ENCODE results near the gene NFIA.

The NFIA gene

DNA sequence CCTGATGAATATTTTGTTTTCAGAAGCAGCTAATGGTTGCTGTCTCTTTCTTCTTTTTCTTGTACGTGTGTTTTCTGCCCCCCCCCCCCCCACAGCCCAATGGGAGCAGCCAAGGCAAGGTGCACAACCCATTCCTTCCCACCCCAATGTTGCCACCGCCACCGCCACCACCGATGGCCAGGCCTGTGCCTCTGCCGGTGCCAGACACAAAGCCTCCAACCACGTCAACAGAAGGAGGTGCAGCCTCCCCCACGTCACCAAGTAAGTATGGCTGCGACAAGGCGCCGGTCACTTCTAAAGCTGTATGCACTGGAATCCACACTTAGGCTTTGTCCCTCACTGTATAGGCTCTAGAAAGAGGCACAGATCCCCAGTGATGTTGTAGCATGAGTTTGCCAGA, 324.1 kb downstream of the NFIA start:
- no peak for TF ChIP-seq SPI1 (IDR thresholded peaks at IDR 0.05; ENCODE audit: low read depth, low read length)
- no peak for TF ChIP-seq POU2F2 (IDR thresholded peaks at IDR 0.05; ENCODE audit: low read depth, low read length)
- no peak for TF ChIP-seq POLR2AphosphoS5 (IDR thresholded peaks at IDR 0.05; ENCODE audit: low read depth, low read length)
- TF ChIP-seq POLR2A (IDR thresholded peaks at IDR 0.05; ENCODE audit: low read depth, low read length), result no peak
- no peak for TF ChIP-seq TAF1 (IDR thresholded peaks at IDR 0.05; ENCODE audit: low read depth, low read length)
- TF ChIP-seq PAX5 (IDR thresholded peaks at IDR 0.05; ENCODE audit: insufficient read depth, low read length, severe bottlenecking), result no peak
- FAIRE-seq (no peak), DNase-seq (ENCODE audit: insufficient read length, low spot score) (no peak)

DNA sequence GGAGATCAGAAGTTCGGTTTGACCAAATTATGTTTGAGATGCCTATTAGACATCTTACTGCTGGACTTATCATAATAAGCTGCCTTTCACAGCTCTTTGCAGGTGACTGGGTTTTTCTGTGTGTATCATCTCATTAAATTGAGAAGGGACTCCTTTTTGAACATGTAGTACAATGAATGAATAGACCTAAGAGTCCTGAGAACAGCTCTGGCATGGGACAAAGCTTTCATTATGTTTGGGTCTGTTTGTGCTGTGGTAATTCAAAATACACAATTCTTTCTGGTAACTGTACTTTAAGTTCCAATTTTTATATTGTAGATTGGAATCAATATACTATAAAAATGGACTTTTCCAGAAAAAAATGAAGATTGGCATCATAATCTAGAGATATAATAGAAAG, 330.2 kb downstream of the NFIA start:
- no peak for TF ChIP-seq POLR2A (IDR thresholded peaks at IDR 0.05; ENCODE audit: low read depth, low read length)
- TF ChIP-seq SPI1 (IDR thresholded peaks at IDR 0.05; ENCODE audit: low read depth, low read length), result no peak
- TF ChIP-seq POLR2AphosphoS5 (IDR thresholded peaks at IDR 0.05; ENCODE audit: low read depth, low read length), result no peak
- no peak for TF ChIP-seq POU2F2 (IDR thresholded peaks at IDR 0.05; ENCODE audit: low read depth, low read length)
- TF ChIP-seq TAF1 (IDR thresholded peaks at IDR 0.05; ENCODE audit: low read depth, low read length), result no peak
- TF ChIP-seq PAX5 (IDR thresholded peaks at IDR 0.05; ENCODE audit: insufficient read depth, low read length, severe bottlenecking), result no peak
- FAIRE-seq, result no peak

GRCh38 chr1:61419196-61419595, 336.8 kb downstream of the NFIA start:
- no peak for FAIRE-seq

More for the DNA sequence above, 330.2 kb downstream of the NFIA start:
- DNase-seq (ENCODE audit: insufficient read length, low spot score), result no peak

GRCh38 chr1:61419657-61420056, 337.3 kb downstream of the NFIA start:
- no peak for TF ChIP-seq SPI1 (IDR thresholded peaks at IDR 0.05; ENCODE audit: low read depth, low read length)
- TF ChIP-seq PAX5 (IDR thresholded peaks at IDR 0.05; ENCODE audit: insufficient read depth, low read length, severe bottlenecking), result no peak
- no peak for TF ChIP-seq POU2F2 (IDR thresholded peaks at IDR 0.05; ENCODE audit: low read depth, low read length)
- no peak for TF ChIP-seq TAF1 (IDR thresholded peaks at IDR 0.05; ENCODE audit: low read depth, low read length)
- TF ChIP-seq POLR2A (IDR thresholded peaks at IDR 0.05; ENCODE audit: low read depth, low read length), result no peak
- no peak for TF ChIP-seq POLR2AphosphoS5 (IDR thresholded peaks at IDR 0.05; ENCODE audit: low read depth, low read length)
- FAIRE-seq, result no peak
- no peak for DNase-seq (ENCODE audit: insufficient read length, low spot score)

More at GRCh38 chr1:61419196-61419595, 336.8 kb downstream of the NFIA start:
- TF ChIP-seq SPI1 (IDR thresholded peaks at IDR 0.05; ENCODE audit: low read depth, low read length), result no peak
- TF ChIP-seq TAF1 (IDR thresholded peaks at IDR 0.05; ENCODE audit: low read depth, low read length), result no peak
- no peak for TF ChIP-seq POLR2AphosphoS5 (IDR thresholded peaks at IDR 0.05; ENCODE audit: low read depth, low read length)
- no peak for TF ChIP-seq POLR2A (IDR thresholded peaks at IDR 0.05; ENCODE audit: low read depth, low read length)
- no peak for TF ChIP-seq POU2F2 (IDR thresholded peaks at IDR 0.05; ENCODE audit: low read depth, low read length)
- no peak for TF ChIP-seq PAX5 (IDR thresholded peaks at IDR 0.05; ENCODE audit: insufficient read depth, low read length, severe bottlenecking)
- no peak for DNase-seq (ENCODE audit: insufficient read length, low spot score)

DNA sequence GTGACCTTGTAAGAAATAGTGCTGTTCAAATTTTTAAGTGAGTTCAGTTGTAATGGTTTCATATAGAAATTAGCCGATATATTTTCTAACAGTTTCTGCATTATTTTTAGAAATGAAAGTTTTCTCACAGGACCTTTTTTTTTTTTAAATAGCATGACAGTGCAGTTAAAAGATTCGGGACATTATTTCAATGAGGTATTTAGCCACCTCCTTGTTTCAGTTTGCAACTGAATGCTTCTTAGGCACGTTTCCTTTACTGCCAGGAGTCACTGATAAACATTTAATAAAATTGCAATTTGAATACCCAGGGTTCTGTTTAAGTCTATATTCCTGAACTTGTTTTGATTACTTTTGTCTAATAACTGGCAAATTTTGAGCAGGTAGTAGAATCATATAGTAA, 337.9 kb downstream of the NFIA start:
- DNase-seq (ENCODE audit: insufficient read length, low spot score) (no peak), FAIRE-seq (no peak)
- TF ChIP-seq PAX5 (IDR thresholded peaks at IDR 0.05; ENCODE audit: insufficient read depth, low read length, severe bottlenecking), result no peak
- TF ChIP-seq TAF1 (IDR thresholded peaks at IDR 0.05; ENCODE audit: low read depth, low read length), result no peak
- TF ChIP-seq POU2F2 (IDR thresholded peaks at IDR 0.05; ENCODE audit: low read depth, low read length), result no peak
- TF ChIP-seq POLR2A (IDR thresholded peaks at IDR 0.05; ENCODE audit: low read depth, low read length), result no peak
- no peak for TF ChIP-seq POLR2AphosphoS5 (IDR thresholded peaks at IDR 0.05; ENCODE audit: low read depth, low read length)
- no peak for TF ChIP-seq SPI1 (IDR thresholded peaks at IDR 0.05; ENCODE audit: low read depth, low read length)

- no peak for TF ChIP-seq POLR2AphosphoS5 (IDR thresholded peaks at IDR 0.05; ENCODE audit: low read depth, low read length)
- no peak for TF ChIP-seq POU2F2 (IDR thresholded peaks at IDR 0.05; ENCODE audit: low read depth, low read length)
- no peak for TF ChIP-seq TAF1 (IDR thresholded peaks at IDR 0.05; ENCODE audit: low read depth, low read length)
- TF ChIP-seq SPI1 (IDR thresholded peaks at IDR 0.05; ENCODE audit: low read depth, low read length), result no peak
- TF ChIP-seq POLR2A (IDR thresholded peaks at IDR 0.05; ENCODE audit: low read depth, low read length), result no peak
- TF ChIP-seq PAX5 (IDR thresholded peaks at IDR 0.05; ENCODE audit: insufficient read depth, low read length, severe bottlenecking), result no peak
- FAIRE-seq (no peak), DNase-seq (ENCODE audit: insufficient read length, low spot score) (no peak)
Observed at GRCh38 chr1:61420909-61421835, 338.8 kb downstream of the NFIA start.

DNA sequence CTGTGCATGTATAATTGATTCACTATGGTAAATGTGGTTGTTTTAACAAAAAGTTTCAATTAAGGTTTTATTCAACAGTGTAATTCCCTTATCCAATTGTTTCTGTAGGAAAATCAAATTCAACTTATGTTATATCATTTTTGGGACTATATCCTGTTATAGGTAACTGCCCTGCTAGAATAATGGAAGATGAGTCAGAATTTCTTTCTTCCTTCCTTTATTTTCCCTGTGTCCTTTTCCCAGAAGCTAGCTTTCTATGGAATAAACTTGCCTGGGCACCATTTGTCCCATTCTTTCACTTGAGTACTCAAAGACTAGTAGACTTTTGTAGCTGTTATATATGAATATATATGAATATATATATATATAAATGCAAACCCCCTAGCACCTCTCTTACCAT, 341.3 kb downstream of the NFIA start:
- no peak for FAIRE-seq
- TF ChIP-seq POLR2A (IDR thresholded peaks at IDR 0.05; ENCODE audit: low read depth, low read length), result no peak
- no peak for DNase-seq (ENCODE audit: insufficient read length, low spot score)

DNA sequence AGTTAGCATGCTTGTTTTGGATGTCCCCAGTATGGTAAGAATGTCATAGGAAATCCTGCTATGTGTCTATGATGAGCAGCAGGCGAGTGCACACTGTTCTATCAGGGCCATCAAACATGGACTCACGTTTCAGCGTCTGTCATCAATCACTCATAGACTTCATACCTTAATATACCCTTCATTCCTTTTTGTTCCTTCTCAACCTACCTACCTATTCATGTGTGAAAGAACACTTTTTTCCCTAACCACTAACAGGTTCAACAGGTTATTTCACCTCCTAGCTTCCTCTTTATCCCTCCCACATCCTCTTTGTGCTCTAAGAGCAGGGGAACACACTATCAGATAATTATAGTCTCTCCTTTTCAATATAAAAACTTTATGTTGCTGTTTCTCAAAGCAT, 342.0 kb downstream of the NFIA start:
- DNase-seq (ENCODE audit: insufficient read length, low spot score), result no peak
- TF ChIP-seq PAX5 (IDR thresholded peaks at IDR 0.05; ENCODE audit: insufficient read depth, low read length, severe bottlenecking) (no peak), POLR2AphosphoS5 (IDR thresholded peaks at IDR 0.05; ENCODE audit: low read depth, low read length) (no peak), SPI1 (IDR thresholded peaks at IDR 0.05; ENCODE audit: low read depth, low read length) (no peak), POU2F2 (IDR thresholded peaks at IDR 0.05; ENCODE audit: low read depth, low read length) (no peak), TAF1 (IDR thresholded peaks at IDR 0.05; ENCODE audit: low read depth, low read length) (no peak), POLR2A (IDR thresholded peaks at IDR 0.05; ENCODE audit: low read depth, low read length) (no peak)
- FAIRE-seq, result peak; percentile 16

DNA sequence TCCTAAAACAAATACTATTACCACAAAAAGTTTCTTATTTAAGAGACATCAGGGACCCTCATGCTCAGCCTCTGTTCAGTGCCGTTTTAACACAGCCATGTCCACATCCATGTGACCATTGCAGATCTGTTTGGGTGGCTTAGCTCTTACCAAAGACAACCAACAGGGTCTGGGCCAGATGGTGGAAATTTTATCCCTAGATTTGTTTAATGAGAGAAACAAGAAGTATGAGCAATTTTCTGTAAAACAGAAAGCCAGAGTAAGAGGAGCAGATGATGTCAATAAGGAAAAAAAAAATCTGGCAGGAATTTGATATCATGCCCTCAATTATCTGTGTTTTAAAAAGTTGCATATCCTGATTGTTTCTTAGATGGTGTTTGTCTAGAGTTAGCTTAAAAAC, 342.7 kb downstream of the NFIA start:
- TF ChIP-seq SPI1 (IDR thresholded peaks at IDR 0.05; ENCODE audit: low read depth, low read length) (no peak), TAF1 (IDR thresholded peaks at IDR 0.05; ENCODE audit: low read depth, low read length) (no peak), PAX5 (IDR thresholded peaks at IDR 0.05; ENCODE audit: insufficient read depth, low read length, severe bottlenecking) (no peak), POU2F2 (IDR thresholded peaks at IDR 0.05; ENCODE audit: low read depth, low read length) (no peak), POLR2AphosphoS5 (IDR thresholded peaks at IDR 0.05; ENCODE audit: low read depth, low read length) (no peak), POLR2A (IDR thresholded peaks at IDR 0.05; ENCODE audit: low read depth, low read length) (no peak)
- DNase-seq (ENCODE audit: insufficient read length, low spot score) (no peak), FAIRE-seq (no peak)

Measured in GM12891 (cell line).